GM18507 (cell line): ENCODE results near the gene FKRP.
A peak's percentile ranks its signal among the peaks of the same experiment; 100 is the strongest.
"Not testable (repeated sequence)": the region's sequence is repeated elsewhere in the genome, so short reads cannot be mapped to it uniquely, and the experiment has no call there.

ENCODE experiments used
- DNase-seq: peaks from one replicate; pipeline ENCODE4 v3.0.0; 2011; ENCODE audit warnings: low read depth; ENCODE audit not compliant: insufficient read length; ENCODE audit errors: extremely low spot score
- FAIRE-seq: peaks from 2 replicates; lab custom pipeline; 2011; peaks lifted over from hg19 to GRCh38; lab: Jason Lieb, UNC

FKRP gene

GRCh38 chr19:46776927-46777911 lies 31.4 kb downstream of the FKRP start:
- FAIRE-seq (no peak), DNase-seq (no peak)

GRCh38 chr19:46777956-46778645 lies 32.2 kb downstream of the FKRP start:
- FAIRE-seq, DNase-seq: not testable (repeated sequence)

GRCh38 chr19:46782355-46783019 lies 36.6 kb downstream of the FKRP start:
- FAIRE-seq (no peak), DNase-seq (no peak)

GRCh38 chr19:46783670-46784069 lies 37.8 kb downstream of the FKRP start:
- DNase-seq (no peak), FAIRE-seq (no peak)

- FAIRE-seq (peak; percentile 90), DNase-seq (peak; percentile 71)
Observed at GRCh38 chr19:46784262-46785053, 38.6 kb downstream of the FKRP start.

- no peak for DNase-seq
- peak; percentile 29 for FAIRE-seq
Observed at GRCh38 chr19:46785054-46785979, 39.5 kb downstream of the FKRP start.

- DNase-seq (no peak), FAIRE-seq (no peak)
Observed at GRCh38 chr19:46785980-46786235, 40.1 kb downstream of the FKRP start.

GRCh38 chr19:46786236-46787039 lies 40.6 kb downstream of the FKRP start:
- peak; percentile 72 for FAIRE-seq
- no peak for DNase-seq

GRCh38 chr19:46787040-46787330 lies 41.1 kb downstream of the FKRP start:
- FAIRE-seq (no peak), DNase-seq (no peak)

- no peak for DNase-seq
- FAIRE-seq = no peak
Observed at GRCh38 chr19:46787331-46788261, 41.7 kb downstream of the FKRP start.

GRCh38 chr19:46788262-46788967 lies 42.6 kb downstream of the FKRP start, which contains the start of gene SLC1A5:
SLC1A5 (minus strand) TSS chr19:46788594; CDS start chr19:46787965, 629 bp downstream.
- peak; percentile 96 for DNase-seq

GRCh38 chr19:46788968-46789338 lies 43.1 kb downstream of the FKRP start:
- DNase-seq = no peak
- no peak for FAIRE-seq

More at GRCh38 chr19:46788262-46788967, 42.6 kb downstream of the FKRP start, which contains the start of gene SLC1A5:
- peak; percentile 87 for FAIRE-seq

- no peak for FAIRE-seq
- DNase-seq = no peak
Observed at GRCh38 chr19:46789371-46789770, 43.5 kb downstream of the FKRP start.

GRCh38 chr19:46791944-46792343 lies 46.1 kb downstream of the FKRP start:
- no peak for FAIRE-seq

GRCh38 chr19:46797881-46798280 lies 52.0 kb downstream of the FKRP start:
- no peak for FAIRE-seq
- no peak for DNase-seq

More at GRCh38 chr19:46791944-46792343, 46.1 kb downstream of the FKRP start:
- no peak for DNase-seq

GRCh38 chr19:46798713-46799112 lies 52.9 kb downstream of the FKRP start:
- FAIRE-seq = no peak
- DNase-seq = no peak
